ENCODE measurements around the gene GPX2. TPM values are rescaled to one million over a fixed set of nuclear protein-coding genes. Genes with fewer than 3 reads are reported as not detected.

The GPX2 gene
- polyA plus RNA-seq, 3 donors, result not detected

GRCh38 chr14:64953310-64953654 lies 10.7 kb upstream of the GPX2 start:
- intact Hi-C loops (cut with micrococcal nuclease), result no loop called here
- H2AFZ ChIP-seq (ENCODE audit: insufficient read depth, low read depth, low read length, poor library complexity, severe bottlenecking), result no peak overlapping the region
- no peak for TF ChIP-seq CTCF (IDR thresholded peaks at IDR 0.05)
- Mint-ChIP-seq H3K9me3 (peaks cover 0 to 1% (median 0%) of the 10 kb centered on the region in 7 donors), H3K36me3 (peaks cover 15 to 22% of the 10 kb centered on the region in 2 donors), H3K4me1 (no peaks in the 10 kb centered on the region), H3K27me3 (ENCODE audit: low read depth in 3 of 3) (no peaks in the 10 kb centered on the region), H3K4me3 (no peak overlapping the region), H3K27ac (peak overlapping the region in 1 of 7 donors; percentile 57)
- H3K4me3 ChIP-seq (replicated peaks in 1 of 3; ENCODE audit: low read depth in 2 of 3, low read length in 3 of 3), result no peak overlapping the region
- H3K9ac ChIP-seq (ENCODE audit: insufficient read depth, low read length, poor library complexity, severe bottlenecking), result no peak overlapping the region
- no peak overlapping the region for H3K27ac ChIP-seq (ENCODE audit: low read depth in 1 of 2, low read length in 2 of 2)
- no peaks in the 10 kb centered on the region for H3K27me3 ChIP-seq (ENCODE audit: control insufficient read depth in 2 of 2, insufficient read depth in 2 of 2, low read length in 2 of 2)
- peaks cover 0 to 7% of the 10 kb centered on the region in 2 donors for H3K36me3 ChIP-seq (replicated peaks in 1 of 2; ENCODE audit: control insufficient read depth in 1 of 2, insufficient read depth in 2 of 2, low read length in 2 of 2)
- no peak for DNase-seq
- no peaks in the 10 kb centered on the region for H4K20me1 ChIP-seq (ENCODE audit: insufficient read depth, low read length)
- no peaks in the 10 kb centered on the region for H3K4me1 ChIP-seq (ENCODE audit: control insufficient read depth in 1 of 2, insufficient read depth in 2 of 2, low read length in 2 of 2)
- 98% methylated on average over 8 of the region's 8 CpGs for WGBS (ENCODE audit: insufficient coverage)
- no peaks in the 10 kb centered on the region for H3K79me2 ChIP-seq (ENCODE audit: insufficient read depth, low read length)
- no peaks in the 10 kb centered on the region for H3K9me3 ChIP-seq (replicated peaks in 1 of 2; ENCODE audit: control insufficient read depth in 1 of 2, insufficient read depth in 1 of 2, low read length in 2 of 2)
- no peak overlapping the region for H3K4me2 ChIP-seq (replicated peaks; ENCODE audit: extremely low read depth, low read length, poor library complexity, severe bottlenecking)

GRCh38 chr14:64952598-64953309 lies 10.2 kb upstream of the GPX2 start:
- TF ChIP-seq CTCF (IDR thresholded peaks at IDR 0.05), result no peak
- Histone ChIP-seq H3K4me1 (ENCODE audit: control insufficient read depth in 1 of 2, insufficient read depth in 2 of 2, low read length in 2 of 2) (no peaks in the 10 kb centered on the region), H3K4me3 (replicated peaks in 1 of 3; ENCODE audit: low read depth in 2 of 3, low read length in 3 of 3) (no peak overlapping the region), H3K27ac (ENCODE audit: low read depth in 1 of 2, low read length in 2 of 2) (no peak overlapping the region), H3K9ac (ENCODE audit: insufficient read depth, low read length, poor library complexity, severe bottlenecking) (no peak overlapping the region), H2AFZ (ENCODE audit: insufficient read depth, low read depth, low read length, poor library complexity, severe bottlenecking) (no peak overlapping the region), H3K9me3 (replicated peaks in 1 of 2; ENCODE audit: control insufficient read depth in 1 of 2, insufficient read depth in 1 of 2, low read length in 2 of 2) (no peaks in the 10 kb centered on the region), H4K20me1 (ENCODE audit: insufficient read depth, low read length) (no peaks in the 10 kb centered on the region), H3K79me2 (ENCODE audit: insufficient read depth, low read length) (no peaks in the 10 kb centered on the region), H3K36me3 (replicated peaks in 1 of 2; ENCODE audit: control insufficient read depth in 1 of 2, insufficient read depth in 2 of 2, low read length in 2 of 2) (peaks cover 0 to 11% of the 10 kb centered on the region in 2 donors), H3K4me2 (replicated peaks; ENCODE audit: extremely low read depth, low read length, poor library complexity, severe bottlenecking) (no peak overlapping the region), H3K27me3 (ENCODE audit: control insufficient read depth in 2 of 2, insufficient read depth in 2 of 2, low read length in 2 of 2) (no peaks in the 10 kb centered on the region)
- Mint-ChIP-seq H3K36me3 (peaks cover 20 to 25% of the 10 kb centered on the region in 2 donors), H3K4me3 (no peak overlapping the region), H3K4me1 (no peaks in the 10 kb centered on the region), H3K9me3 (peaks cover 0 to 1% (median 0%) of the 10 kb centered on the region in 7 donors), H3K27ac (no peak overlapping the region), H3K27me3 (ENCODE audit: low read depth in 3 of 3) (peaks cover 0 to 2% (median 0%) of the 10 kb centered on the region in 3 donors)
- DNase-seq, result no peak
- intact Hi-C loops (cut with micrococcal nuclease), result no loop called here
- no CpG with 5 or more reads among the region's 7 CpGs for WGBS (ENCODE audit: insufficient coverage)
